ENCODE measurements around the gene KLHL1.

KLHL1 gene

GRCh38 chr13:69856331-69856730, 251.9 kb downstream of the KLHL1 start:
- DNase-seq = no peak

GRCh38 chr13:69828527-69828926, 279.7 kb downstream of the KLHL1 start:
- DNase-seq = no peak

- no peak for DNase-seq
Observed at GRCh38 chr13:69820180-69820579, 288.1 kb downstream of the KLHL1 start.

- no peak for DNase-seq
Observed at GRCh38 chr13:69817333-69817869, 290.9 kb downstream of the KLHL1 start.

GRCh38 chr13:69809152-69809551, 299.1 kb downstream of the KLHL1 start:
- DNase-seq = no peak

- no peak for DNase-seq
Observed at GRCh38 chr13:69796256-69796655, 312.0 kb downstream of the KLHL1 start.

- DNase-seq = no peak
Observed at GRCh38 chr13:69793783-69794453, 314.3 kb downstream of the KLHL1 start.

- no peak for DNase-seq
Observed at GRCh38 chr13:69776937-69777336, 331.3 kb downstream of the KLHL1 start.

- DNase-seq = no peak
Observed at GRCh38 chr13:69769608-69770007, 338.6 kb downstream of the KLHL1 start.

GRCh38 chr13:69761581-69761980, 346.7 kb downstream of the KLHL1 start:
- no peak for DNase-seq

GRCh38 chr13:69755101-69755500, 353.2 kb downstream of the KLHL1 start:
- no peak for DNase-seq

- DNase-seq = no peak
Observed at GRCh38 chr13:69751259-69751658, 357.0 kb downstream of the KLHL1 start.

- DNase-seq = no peak
Observed at GRCh38 chr13:69737129-69737935, 370.9 kb downstream of the KLHL1 start.

- DNase-seq = no peak
Observed at GRCh38 chr13:69721631-69722030, 386.6 kb downstream of the KLHL1 start.

- no peak for DNase-seq
Observed at GRCh38 chr13:69720278-69720983, 387.8 kb downstream of the KLHL1 start.

- no peak for DNase-seq
Observed at GRCh38 chr13:69706807-69707206, 401.4 kb downstream of the KLHL1 start.

- DNase-seq = no peak
Observed at GRCh38 chr13:69704311-69704710, 403.9 kb downstream of the KLHL1 start.

- DNase-seq = no peak
Observed at GRCh38 chr13:69690999-69691398, 417.3 kb downstream of the KLHL1 start.

- DNase-seq = no peak
Observed at GRCh38 chr13:69683921-69684686, 424.1 kb downstream of the KLHL1 start.

GRCh38 chr13:69681722-69682121, 426.5 kb downstream of the KLHL1 start:
- no peak for DNase-seq

GRCh38 chr13:69677343-69677742, 430.9 kb downstream of the KLHL1 start:
- DNase-seq = no peak

- no peak for DNase-seq
Observed at GRCh38 chr13:69676286-69676685, 432.0 kb downstream of the KLHL1 start.

GRCh38 chr13:69660155-69660554, 448.1 kb downstream of the KLHL1 start:
- no peak for DNase-seq

Data from NCI-H2107 (cell line).